ENCODE measurements around the gene GINS3.

The GINS3 gene

DNA sequence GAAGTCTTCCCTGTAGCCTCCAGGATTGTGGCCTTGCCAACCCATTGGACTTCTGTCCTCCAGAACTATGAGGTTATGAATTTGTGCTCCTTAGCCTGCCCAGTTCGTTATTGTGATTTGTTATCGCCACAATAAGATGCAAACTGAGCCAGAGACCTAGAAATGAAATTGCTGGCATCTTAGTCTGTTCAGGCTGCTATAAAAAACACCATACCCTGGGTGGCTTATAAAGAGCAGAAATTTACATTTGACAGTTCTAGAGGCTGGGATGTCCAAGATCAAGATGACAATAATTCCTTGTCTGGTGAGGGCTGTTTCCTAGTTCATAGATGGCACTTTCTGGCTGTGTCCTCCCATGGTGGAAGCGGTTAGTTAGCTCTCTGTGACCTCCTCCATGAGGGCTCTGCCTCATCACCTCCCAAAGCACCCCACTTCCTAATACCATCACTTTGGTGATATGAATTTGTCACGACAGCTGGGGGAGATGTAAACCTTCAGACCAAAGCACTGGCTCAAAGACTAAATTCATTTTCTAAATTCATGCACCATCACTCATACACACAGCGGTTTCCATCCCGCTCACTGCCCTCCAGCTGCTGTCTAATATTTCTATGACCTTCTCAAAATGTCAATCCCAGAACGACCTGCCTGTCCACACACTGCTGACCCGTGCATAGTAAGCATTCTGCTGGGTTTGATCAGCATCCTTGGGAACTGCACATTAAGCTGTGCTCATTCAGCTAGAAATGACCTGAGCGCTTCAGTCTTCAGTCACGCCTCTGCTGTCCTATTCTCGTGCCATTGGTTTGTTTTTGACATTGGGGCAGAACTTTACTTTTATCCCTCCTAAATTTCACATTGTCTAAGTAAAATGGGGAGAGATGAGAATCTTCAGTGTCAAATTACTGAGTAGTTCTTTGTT, 36.6 kb downstream of the GINS3 start:
- Histone ChIP-seq H3K27me3 (replicated peaks; ENCODE audit: control insufficient read depth, insufficient read depth, low read length) (no peaks in the 10 kb centered on the region), H3K36me3 (ENCODE audit: control insufficient read depth, insufficient read depth, low read length) (no peaks in the 10 kb centered on the region), H3K4me3 (replicated peaks; ENCODE audit: low read depth, low read length) (no peak overlapping the region)
- TF ChIP-seq, protein P1, sequence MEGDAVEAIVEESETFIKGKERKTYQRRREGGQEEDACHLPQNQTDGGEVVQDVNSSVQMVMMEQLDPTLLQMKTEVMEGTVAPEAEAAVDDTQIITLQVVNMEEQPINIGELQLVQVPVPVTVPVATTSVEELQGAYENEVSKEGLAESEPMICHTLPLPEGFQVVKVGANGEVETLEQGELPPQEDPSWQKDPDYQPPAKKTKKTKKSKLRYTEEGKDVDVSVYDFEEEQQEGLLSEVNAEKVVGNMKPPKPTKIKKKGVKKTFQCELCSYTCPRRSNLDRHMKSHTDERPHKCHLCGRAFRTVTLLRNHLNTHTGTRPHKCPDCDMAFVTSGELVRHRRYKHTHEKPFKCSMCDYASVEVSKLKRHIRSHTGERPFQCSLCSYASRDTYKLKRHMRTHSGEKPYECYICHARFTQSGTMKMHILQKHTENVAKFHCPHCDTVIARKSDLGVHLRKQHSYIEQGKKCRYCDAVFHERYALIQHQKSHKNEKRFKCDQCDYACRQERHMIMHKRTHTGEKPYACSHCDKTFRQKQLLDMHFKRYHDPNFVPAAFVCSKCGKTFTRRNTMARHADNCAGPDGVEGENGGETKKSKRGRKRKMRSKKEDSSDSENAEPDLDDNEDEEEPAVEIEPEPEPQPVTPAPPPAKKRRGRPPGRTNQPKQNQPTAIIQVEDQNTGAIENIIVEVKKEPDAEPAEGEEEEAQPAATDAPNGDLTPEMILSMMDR (IDR thresholded peaks at IDR 0.05; ENCODE audit: insufficient read depth, low read length, poor library complexity, severe bottlenecking), result no peak
- no peak for DNase-seq (ENCODE audit: extremely low read depth, insufficient read length)

- DNase-seq (ENCODE audit: extremely low read depth, insufficient read length), result no peak
- no peaks in the 10 kb centered on the region for H3K27me3 ChIP-seq (replicated peaks; ENCODE audit: control insufficient read depth, insufficient read depth, low read length)
- H3K4me3 ChIP-seq (replicated peaks; ENCODE audit: low read depth, low read length), result no peak overlapping the region
- TF ChIP-seq, protein P1 (IDR thresholded peaks at IDR 0.05; ENCODE audit: insufficient read depth, low read length, poor library complexity, severe bottlenecking), result no peak
- H3K36me3 ChIP-seq (ENCODE audit: control insufficient read depth, insufficient read depth, low read length), result no peaks in the 10 kb centered on the region
Measured at GRCh38 chr16:58430718-58431117, 38.4 kb downstream of the GINS3 start.

- H3K4me3 ChIP-seq (replicated peaks; ENCODE audit: low read depth, low read length), result no peak overlapping the region
- no peak for DNase-seq (ENCODE audit: extremely low read depth, insufficient read length)
- TF ChIP-seq, protein P1 (IDR thresholded peaks at IDR 0.05; ENCODE audit: insufficient read depth, low read length, poor library complexity, severe bottlenecking), result no peak
- no peaks in the 10 kb centered on the region for H3K36me3 ChIP-seq (ENCODE audit: control insufficient read depth, insufficient read depth, low read length)
- H3K27me3 ChIP-seq (replicated peaks; ENCODE audit: control insufficient read depth, insufficient read depth, low read length), result no peaks in the 10 kb centered on the region
Measured at GRCh38 chr16:58433569-58433951, 41.3 kb downstream of the GINS3 start.

GRCh38 chr16:58435779-58436178, 43.5 kb downstream of the GINS3 start:
- H3K36me3 ChIP-seq (ENCODE audit: control insufficient read depth, insufficient read depth, low read length), result no peaks in the 10 kb centered on the region
- TF ChIP-seq, protein P1 (IDR thresholded peaks at IDR 0.05; ENCODE audit: insufficient read depth, low read length, poor library complexity, severe bottlenecking), result peak; percentile 35
- DNase-seq (ENCODE audit: extremely low read depth, insufficient read length), result no peak

DNA sequence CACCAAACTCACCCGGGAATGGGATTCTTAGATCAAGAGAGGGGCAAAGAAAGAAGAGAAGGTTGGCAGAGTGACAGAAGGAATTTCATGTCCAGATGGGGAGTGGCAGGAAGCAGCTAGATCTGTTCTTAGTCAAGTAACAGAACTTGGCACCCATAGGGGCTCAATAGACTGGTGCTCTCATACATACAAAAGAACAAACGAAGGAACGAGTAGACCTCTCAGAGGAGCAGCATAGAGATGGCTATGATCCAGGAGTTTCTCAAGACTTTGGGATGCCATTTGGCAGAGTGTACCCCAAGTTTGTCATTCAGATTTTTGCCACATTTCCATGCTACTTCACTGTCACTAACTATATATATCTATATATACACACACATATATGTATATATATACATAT, 47.9 kb downstream of the GINS3 start:
- DNase-seq (ENCODE audit: extremely low read depth, insufficient read length), result no peak
- Histone ChIP-seq H3K27me3 (replicated peaks; ENCODE audit: control insufficient read depth, insufficient read depth, low read length) (no peaks in the 10 kb centered on the region), H3K36me3 (ENCODE audit: control insufficient read depth, insufficient read depth, low read length) (no peaks in the 10 kb centered on the region), H3K4me3 (replicated peaks; ENCODE audit: low read depth, low read length) (no peak overlapping the region)
- TF ChIP-seq, protein P1 (IDR thresholded peaks at IDR 0.05; ENCODE audit: insufficient read depth, low read length, poor library complexity, severe bottlenecking), result no peak

More at GRCh38 chr16:58435779-58436178, 43.5 kb downstream of the GINS3 start:
- H3K4me3 ChIP-seq (replicated peaks; ENCODE audit: low read depth, low read length), result no peak overlapping the region
- H3K27me3 ChIP-seq (replicated peaks; ENCODE audit: control insufficient read depth, insufficient read depth, low read length), result no peaks in the 10 kb centered on the region

Data from GM06990 (cell line).